GM19238 (cell line): ENCODE measurements around the gene PITRM1.

Experiments used
- DNase-seq: peaks from one replicate; pipeline ENCODE4 v3.0.0; 2011; ENCODE audit warnings: low spot score; ENCODE audit not compliant: insufficient read length

Gene PITRM1

GRCh38 chr10:3139216-3139910 lies 33.2 kb downstream of the PITRM1 start:
- no peak for DNase-seq

GRCh38 chr10:3137958-3138726 lies 34.4 kb downstream of the PITRM1 start:
- DNase-seq, result no peak

- no peak for DNase-seq
These were observed 35.6 kb downstream of the PITRM1 start for GRCh38 chr10:3136763-3137611.

- no peak for DNase-seq
These were observed 36.2 kb downstream of the PITRM1 start for GRCh38 chr10:3136336-3136735.

GRCh38 chr10:3135006-3135405 lies 37.6 kb downstream of the PITRM1 start:
- no peak for DNase-seq

GRCh38 chr10:3133948-3134347 lies 38.6 kb downstream of the PITRM1 start:
- DNase-seq, result no peak

- DNase-seq, result no peak
These were observed 40.3 kb downstream of the PITRM1 start for GRCh38 chr10:3132036-3133025.

- DNase-seq, result no peak
These were observed 41.5 kb downstream of the PITRM1 start for GRCh38 chr10:3131098-3131497.

GRCh38 chr10:3129581-3130340 lies 42.8 kb downstream of the PITRM1 start:
- no peak for DNase-seq

- DNase-seq, result no peak
These were observed 44.0 kb downstream of the PITRM1 start for GRCh38 chr10:3128379-3129130.

- DNase-seq, result no peak
These were observed 44.7 kb downstream of the PITRM1 start for GRCh38 chr10:3127921-3128320.

GRCh38 chr10:3126741-3127346 lies 45.7 kb downstream of the PITRM1 start:
- no peak for DNase-seq

- no peak for DNase-seq
These were observed 46.3 kb downstream of the PITRM1 start for GRCh38 chr10:3126249-3126648.

GRCh38 chr10:3125527-3126170 lies 46.9 kb downstream of the PITRM1 start:
- no peak for DNase-seq

- DNase-seq, result no peak
These were observed 48.0 kb downstream of the PITRM1 start for GRCh38 chr10:3124412-3125175.

- no peak for DNase-seq
These were observed 48.8 kb downstream of the PITRM1 start for GRCh38 chr10:3123571-3124411.
